Bronchial epithelial cell (primary cell): Measurements from ENCODE around the gene VPS37B. TPM values are rescaled to one million over a fixed set of nuclear protein-coding genes. Genes with fewer than 3 reads are reported as not detected.

Experiments
- DNase-seq: peaks from one replicate; pipeline ENCODE4 v3.0.0-alpha.2; 2010; ENCODE audit warnings: low read depth
- FAIRE-seq: peaks from 2 replicates; lab custom pipeline; 2011; peaks lifted over from hg19 to GRCh38; lab: Jason Lieb, UNC
- H3K27me3 ChIP-seq: 2 replicates; pipeline ENCODE4 v1.5.1; 2011; ENCODE audit warnings: low read length; ENCODE audit not compliant: control insufficient read depth, insufficient read depth
- H3K36me3 ChIP-seq: 2 replicates; pipeline ENCODE4 v1.5.1; 2011; ENCODE audit warnings: low read length; ENCODE audit not compliant: control insufficient read depth, insufficient read depth
- H3K4me3 ChIP-seq: 2 replicates; pipeline ENCODE4 v1.5.1; 2011; ENCODE audit warnings: mild to moderate bottlenecking, low read depth, low read length, control low read depth
- CTCF ChIP-seq: IDR thresholded peaks from 2 replicates; pipeline ENCODE4 v1.5.1; 2011; ENCODE audit warnings: mild to moderate bottlenecking, moderate library complexity, low read length, control low read depth, inconsistent platforms; ENCODE audit not compliant: insufficient read depth, severe bottlenecking
- total RNA-seq: library from RNA; depleted of rRNA; stranded (reverse); fragments of >200 nt; gene quantifications from 2 replicates; pipeline ENCODE4 v1.2.1, GENCODE V29; 2014

Gene VPS37B
- total RNA-seq, 1 donor from 2014 or later = 25.0 TPM

- Histone ChIP-seq H3K27me3 (no peaks in the 10 kb centered on the region), H3K36me3 (peaks cover 15% of the 10 kb centered on the region), H3K4me3 (no peak overlapping the region)
- FAIRE-seq (no peak), DNase-seq (no peak)
- no peak for TF ChIP-seq CTCF
These were observed 34.9 kb downstream of the VPS37B start for GRCh38 chr12:122860854-122861586.

GRCh38 chr12:122860040-122860853 lies 35.7 kb downstream of the VPS37B start:
- no peak overlapping the region for H3K4me3 ChIP-seq
- FAIRE-seq = no peak
- H3K36me3 ChIP-seq = peaks cover 13% of the 10 kb centered on the region
- H3K27me3 ChIP-seq = no peaks in the 10 kb centered on the region
- TF ChIP-seq CTCF = peak; percentile 88
- peak; percentile 58 for DNase-seq

- no peak for TF ChIP-seq CTCF
- Histone ChIP-seq H3K36me3 (peaks cover 13% of the 10 kb centered on the region), H3K27me3 (no peaks in the 10 kb centered on the region), H3K4me3 (no peak overlapping the region)
- no peak for DNase-seq
- FAIRE-seq = no peak
These were observed 36.5 kb downstream of the VPS37B start for GRCh38 chr12:122859303-122860039.

GRCh38 chr12:122858591-122859302 lies 37.2 kb downstream of the VPS37B start:
- FAIRE-seq (no peak), DNase-seq (no peak)
- H3K36me3 ChIP-seq = peaks cover 16% of the 10 kb centered on the region
- no peak overlapping the region for H3K4me3 ChIP-seq
- H3K27me3 ChIP-seq = no peaks in the 10 kb centered on the region
- no peak for TF ChIP-seq CTCF

- no peaks in the 10 kb centered on the region for H3K27me3 ChIP-seq
- no peak for TF ChIP-seq CTCF
- H3K4me3 ChIP-seq = no peak overlapping the region
- FAIRE-seq (no peak), DNase-seq (no peak)
- H3K36me3 ChIP-seq = peaks cover 16% of the 10 kb centered on the region
These were observed 37.8 kb downstream of the VPS37B start for GRCh38 chr12:122858171-122858570.
